ENCODE data around the gene PPA2.

Gene PPA2

GRCh38 chr4:105432438-105432837 lies 41.4 kb downstream of the PPA2 start:
- Histone ChIP-seq H3K4me1 (ENCODE audit: insufficient read depth, low read length, severe bottlenecking) (no peaks in the 10 kb centered on the region), H3F3A (ENCODE audit: insufficient read depth, low read length) (no peaks in the 10 kb centered on the region), H2AFZ (ENCODE audit: low read length) (no peak overlapping the region), H3K27ac (ENCODE audit: low read depth, low read length, poor library complexity, severe bottlenecking) (no peak overlapping the region), H3K27me3 (ENCODE audit: insufficient read depth, low read length) (no peaks in the 10 kb centered on the region), H3K79me2 (ENCODE audit: insufficient read depth, low read length) (no peaks in the 10 kb centered on the region), H3K4me3 (ENCODE audit: low read depth, low read length, poor library complexity, severe bottlenecking) (no peak overlapping the region), H3K4me2 (ENCODE audit: low read length) (no peak overlapping the region), H3K9me3 (ENCODE audit: low read length) (0 out of 2 replicates have a peak, but pooled peaks cover 3% of the 10 kb centered on the region), H3K9ac (ENCODE audit: low read length) (no peak overlapping the region), H3K9me2 (ENCODE audit: low read depth, low read length) (no peaks in the 10 kb centered on the region), H3K36me3 (ENCODE audit: insufficient read depth, low read length) (peaks cover 42% of the 10 kb centered on the region), H4K20me1 (ENCODE audit: insufficient read depth, low read length) (no peaks in the 10 kb centered on the region)
- TF ChIP-seq EZH2 (IDR thresholded peaks at IDR 0.05; ENCODE audit: borderline replicate concordance, low read length), result no peak
- TF ChIP-seq, protein P1, sequence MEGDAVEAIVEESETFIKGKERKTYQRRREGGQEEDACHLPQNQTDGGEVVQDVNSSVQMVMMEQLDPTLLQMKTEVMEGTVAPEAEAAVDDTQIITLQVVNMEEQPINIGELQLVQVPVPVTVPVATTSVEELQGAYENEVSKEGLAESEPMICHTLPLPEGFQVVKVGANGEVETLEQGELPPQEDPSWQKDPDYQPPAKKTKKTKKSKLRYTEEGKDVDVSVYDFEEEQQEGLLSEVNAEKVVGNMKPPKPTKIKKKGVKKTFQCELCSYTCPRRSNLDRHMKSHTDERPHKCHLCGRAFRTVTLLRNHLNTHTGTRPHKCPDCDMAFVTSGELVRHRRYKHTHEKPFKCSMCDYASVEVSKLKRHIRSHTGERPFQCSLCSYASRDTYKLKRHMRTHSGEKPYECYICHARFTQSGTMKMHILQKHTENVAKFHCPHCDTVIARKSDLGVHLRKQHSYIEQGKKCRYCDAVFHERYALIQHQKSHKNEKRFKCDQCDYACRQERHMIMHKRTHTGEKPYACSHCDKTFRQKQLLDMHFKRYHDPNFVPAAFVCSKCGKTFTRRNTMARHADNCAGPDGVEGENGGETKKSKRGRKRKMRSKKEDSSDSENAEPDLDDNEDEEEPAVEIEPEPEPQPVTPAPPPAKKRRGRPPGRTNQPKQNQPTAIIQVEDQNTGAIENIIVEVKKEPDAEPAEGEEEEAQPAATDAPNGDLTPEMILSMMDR (IDR thresholded peaks at IDR 0.05; ENCODE audit: low read length), result no peak

DNA sequence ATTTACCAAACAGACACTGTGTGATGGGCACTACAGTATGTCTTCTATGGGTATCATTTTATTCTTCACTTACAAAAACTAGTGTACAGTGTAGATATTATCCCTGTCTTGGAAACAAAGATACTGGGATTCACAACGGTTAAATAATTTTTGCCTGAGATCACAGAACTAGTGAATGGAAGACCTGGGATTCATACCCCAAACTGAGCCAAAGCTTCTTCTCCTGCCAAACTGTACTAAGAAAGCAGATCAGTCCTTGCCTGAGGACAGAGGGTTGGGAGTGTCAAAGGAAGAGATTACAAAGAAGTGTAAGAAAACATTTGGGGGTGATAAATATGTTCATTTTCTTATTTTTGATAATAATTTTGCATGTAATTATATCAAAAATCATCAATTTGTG lies 43.1 kb downstream of the PPA2 start:
- peaks cover 31% of the 10 kb centered on the region for H3K36me3 ChIP-seq (ENCODE audit: insufficient read depth, low read length)
- no peak overlapping the region for H3K4me2 ChIP-seq (ENCODE audit: low read length)
- no peaks in the 10 kb centered on the region for H3K79me2 ChIP-seq (ENCODE audit: insufficient read depth, low read length)
- no peaks in the 10 kb centered on the region for H3K4me1 ChIP-seq (ENCODE audit: insufficient read depth, low read length, severe bottlenecking)
- TF ChIP-seq, protein P1 (IDR thresholded peaks at IDR 0.05; ENCODE audit: low read length), result no peak
- no peak for TF ChIP-seq EZH2 (IDR thresholded peaks at IDR 0.05; ENCODE audit: borderline replicate concordance, low read length)
- no peaks in the 10 kb centered on the region for H3K9me2 ChIP-seq (ENCODE audit: low read depth, low read length)
- H3F3A ChIP-seq (ENCODE audit: insufficient read depth, low read length), result no peaks in the 10 kb centered on the region
- H2AFZ ChIP-seq (ENCODE audit: low read length), result no peak overlapping the region
- no peak overlapping the region for H3K4me3 ChIP-seq (ENCODE audit: low read depth, low read length, poor library complexity, severe bottlenecking)
- H3K9ac ChIP-seq (ENCODE audit: low read length), result no peak overlapping the region
- H3K27ac ChIP-seq (ENCODE audit: low read depth, low read length, poor library complexity, severe bottlenecking), result no peak overlapping the region
- no peaks in the 10 kb centered on the region for H4K20me1 ChIP-seq (ENCODE audit: insufficient read depth, low read length)
- no peaks in the 10 kb centered on the region for H3K27me3 ChIP-seq (ENCODE audit: insufficient read depth, low read length)
- H3K9me3 ChIP-seq (ENCODE audit: low read length), result 0 out of 2 replicates have a peak, but pooled peaks cover 3% of the 10 kb centered on the region

GRCh38 chr4:105426187-105426897 lies 47.5 kb downstream of the PPA2 start:
- TF ChIP-seq EZH2 (IDR thresholded peaks at IDR 0.05; ENCODE audit: borderline replicate concordance, low read length), result no peak
- TF ChIP-seq, protein P1 (IDR thresholded peaks at IDR 0.05; ENCODE audit: low read length), result no peak
- H2AFZ ChIP-seq (ENCODE audit: low read length), result no peak overlapping the region
- H3K27me3 ChIP-seq (ENCODE audit: insufficient read depth, low read length), result no peaks in the 10 kb centered on the region
- H4K20me1 ChIP-seq (ENCODE audit: insufficient read depth, low read length), result no peaks in the 10 kb centered on the region
- no peaks in the 10 kb centered on the region for H3K9me2 ChIP-seq (ENCODE audit: low read depth, low read length)
- no peaks in the 10 kb centered on the region for H3F3A ChIP-seq (ENCODE audit: insufficient read depth, low read length)
- no peak overlapping the region for H3K27ac ChIP-seq (ENCODE audit: low read depth, low read length, poor library complexity, severe bottlenecking)
- no peak overlapping the region for H3K4me2 ChIP-seq (ENCODE audit: low read length)
- no peaks in the 10 kb centered on the region for H3K4me1 ChIP-seq (ENCODE audit: insufficient read depth, low read length, severe bottlenecking)
- no peak overlapping the region for H3K9ac ChIP-seq (ENCODE audit: low read length)
- peaks cover 32% of the 10 kb centered on the region for H3K36me3 ChIP-seq (ENCODE audit: insufficient read depth, low read length)
- no peaks in the 10 kb centered on the region for H3K9me3 ChIP-seq (ENCODE audit: low read length)
- H3K4me3 ChIP-seq (ENCODE audit: low read depth, low read length, poor library complexity, severe bottlenecking), result no peak overlapping the region
- no peaks in the 10 kb centered on the region for H3K79me2 ChIP-seq (ENCODE audit: insufficient read depth, low read length)

Measured in OCI-LY1 (cell line).